ENCODE data around the gene LPCAT4.
"Not testable (repeated sequence)": the region's sequence is repeated elsewhere in the genome, so short reads cannot be mapped to it uniquely, and the experiment has no call there.

Gene LPCAT4, protein sequence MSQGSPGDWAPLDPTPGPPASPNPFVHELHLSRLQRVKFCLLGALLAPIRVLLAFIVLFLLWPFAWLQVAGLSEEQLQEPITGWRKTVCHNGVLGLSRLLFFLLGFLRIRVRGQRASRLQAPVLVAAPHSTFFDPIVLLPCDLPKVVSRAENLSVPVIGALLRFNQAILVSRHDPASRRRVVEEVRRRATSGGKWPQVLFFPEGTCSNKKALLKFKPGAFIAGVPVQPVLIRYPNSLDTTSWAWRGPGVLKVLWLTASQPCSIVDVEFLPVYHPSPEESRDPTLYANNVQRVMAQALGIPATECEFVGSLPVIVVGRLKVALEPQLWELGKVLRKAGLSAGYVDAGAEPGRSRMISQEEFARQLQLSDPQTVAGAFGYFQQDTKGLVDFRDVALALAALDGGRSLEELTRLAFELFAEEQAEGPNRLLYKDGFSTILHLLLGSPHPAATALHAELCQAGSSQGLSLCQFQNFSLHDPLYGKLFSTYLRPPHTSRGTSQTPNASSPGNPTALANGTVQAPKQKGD

DNA sequence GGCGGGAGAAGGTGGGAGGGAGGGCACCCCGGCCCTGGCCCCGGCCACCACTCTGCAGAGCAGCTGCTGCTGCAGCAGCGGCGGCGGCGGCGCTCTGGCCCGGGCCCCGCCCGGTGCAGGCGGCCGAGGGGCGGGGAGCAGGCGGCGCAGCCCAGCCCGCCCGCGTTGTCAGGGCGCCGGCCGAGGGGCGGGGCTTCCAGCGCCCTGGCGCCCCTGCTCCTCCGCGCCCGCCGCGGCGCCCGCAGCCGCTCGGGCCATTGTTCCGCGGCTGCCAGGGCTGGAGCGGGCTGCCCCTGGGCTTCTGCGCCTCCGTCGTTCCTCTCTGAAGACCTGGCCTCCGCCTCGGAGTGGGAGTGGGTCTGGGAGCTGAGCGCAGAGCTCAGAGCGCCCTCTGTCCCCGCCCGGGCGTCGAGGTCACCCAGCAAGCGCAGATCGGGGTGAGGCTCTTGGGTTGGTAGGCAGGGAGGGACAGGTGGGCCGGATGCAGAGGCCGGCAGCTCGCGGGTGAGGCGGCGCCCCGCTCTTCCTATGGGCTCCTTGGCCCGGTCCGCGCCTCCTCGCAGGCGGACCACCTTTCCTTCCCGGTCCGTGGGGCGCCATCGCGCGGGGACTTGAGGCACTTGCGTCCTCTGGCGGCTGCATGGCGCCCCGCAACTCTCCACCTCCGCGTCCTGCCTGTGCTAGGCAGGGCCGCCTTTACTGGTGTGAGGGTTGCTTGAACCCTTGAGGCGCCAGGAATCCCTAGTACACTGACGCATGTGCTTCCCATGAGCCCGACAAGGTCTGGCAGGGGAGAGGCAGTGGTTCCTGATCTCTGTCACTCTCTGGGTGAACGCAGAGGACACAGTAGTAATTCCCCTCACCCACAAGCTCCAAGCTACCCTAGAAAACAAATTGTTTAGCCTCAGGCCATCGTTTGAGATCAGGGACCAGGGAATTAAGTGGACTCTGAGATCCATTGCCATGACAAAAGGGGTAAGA lies at the start of gene LPCAT4:
TSS of gene LPCAT4 (minus strand) at position 96 of the 981 bp plus-strand sequence. CDS start 96 bp downstream, outside the sequence.
- peak; percentile 96 for DNase-seq

DNA sequence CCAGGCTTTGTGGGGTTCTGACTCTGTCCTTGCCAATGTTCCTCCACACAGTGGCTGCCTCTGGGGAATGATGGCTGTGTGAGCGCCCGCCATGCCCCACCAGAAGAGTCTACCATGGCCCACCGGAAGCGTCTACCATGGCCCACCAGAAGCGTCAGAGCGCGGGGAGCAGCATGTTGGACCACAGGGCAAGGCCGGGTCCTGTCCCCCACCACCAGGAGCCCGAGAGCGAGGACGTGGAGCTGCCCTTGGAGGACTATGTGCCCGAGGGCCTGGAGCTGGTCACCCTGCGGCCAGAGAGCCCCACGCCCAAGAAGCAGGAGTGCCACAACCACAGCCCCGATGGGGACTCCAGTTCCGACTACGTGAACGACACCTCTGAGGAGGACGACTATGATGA lies 42.5 kb upstream of the LPCAT4 start:
- DNase-seq, result not testable (repeated sequence)

DNA sequence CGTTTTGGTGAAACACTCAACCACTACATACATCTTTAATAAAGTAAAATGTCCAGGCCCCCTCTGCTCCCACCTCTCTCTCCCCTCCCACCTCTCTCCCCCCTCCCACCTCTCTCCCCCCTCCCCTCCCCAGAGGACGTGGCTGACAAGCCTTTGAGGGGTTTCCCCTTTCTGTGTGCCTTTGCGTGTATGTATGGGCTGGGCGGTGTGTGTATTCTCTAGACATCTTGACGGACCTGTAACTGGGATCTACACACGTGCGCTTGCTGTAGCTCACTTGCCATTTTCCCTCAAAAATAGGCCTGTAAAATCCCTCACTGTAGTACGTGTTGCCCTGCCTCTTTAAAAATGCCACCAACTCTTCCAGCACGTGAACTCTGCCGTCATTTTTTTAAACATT lies 42.0 kb upstream of the LPCAT4 start:
- not testable (repeated sequence) for DNase-seq

DNA sequence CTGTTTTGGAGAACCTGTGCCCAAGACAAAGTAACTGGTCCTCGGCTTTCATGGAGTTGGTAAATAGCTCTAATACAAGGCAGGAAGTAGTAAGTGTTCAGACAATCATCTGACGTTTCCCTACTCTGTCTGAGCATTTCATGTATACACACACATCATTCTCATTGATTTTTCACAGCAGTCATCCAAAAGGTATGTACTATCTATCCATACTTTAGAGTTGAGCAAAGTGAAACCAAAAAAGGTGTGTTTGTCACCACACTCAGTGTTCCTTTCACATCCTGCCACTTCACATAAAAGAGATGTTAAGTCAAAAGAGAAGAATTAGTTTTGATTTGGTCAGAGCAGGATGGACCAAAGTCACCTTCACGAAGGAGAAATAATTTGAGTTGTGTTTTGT lies 36.9 kb upstream of the LPCAT4 start:
- DNase-seq, result not testable (repeated sequence)

DNA sequence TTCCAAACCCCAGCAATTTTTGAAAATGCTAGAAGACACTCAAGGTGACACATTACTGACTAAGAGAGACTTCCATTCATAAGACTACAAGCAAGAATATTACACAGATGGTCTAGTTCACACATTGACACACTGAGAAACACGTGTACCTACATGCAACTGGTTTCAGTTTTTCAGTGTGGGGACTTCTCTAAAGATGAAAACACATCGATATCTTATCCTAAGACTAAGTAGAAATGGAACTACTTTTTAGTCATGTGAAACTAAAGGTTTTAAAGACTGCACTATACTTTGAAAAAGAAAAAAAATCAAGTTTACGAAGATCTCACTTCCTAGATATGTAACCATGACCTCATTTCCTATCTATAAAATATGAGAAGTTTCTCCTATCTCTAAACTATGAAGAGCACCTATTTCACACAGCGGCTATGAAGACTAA lies 36.2 kb upstream of the LPCAT4 start:
- DNase-seq, result not testable (repeated sequence)

DNA sequence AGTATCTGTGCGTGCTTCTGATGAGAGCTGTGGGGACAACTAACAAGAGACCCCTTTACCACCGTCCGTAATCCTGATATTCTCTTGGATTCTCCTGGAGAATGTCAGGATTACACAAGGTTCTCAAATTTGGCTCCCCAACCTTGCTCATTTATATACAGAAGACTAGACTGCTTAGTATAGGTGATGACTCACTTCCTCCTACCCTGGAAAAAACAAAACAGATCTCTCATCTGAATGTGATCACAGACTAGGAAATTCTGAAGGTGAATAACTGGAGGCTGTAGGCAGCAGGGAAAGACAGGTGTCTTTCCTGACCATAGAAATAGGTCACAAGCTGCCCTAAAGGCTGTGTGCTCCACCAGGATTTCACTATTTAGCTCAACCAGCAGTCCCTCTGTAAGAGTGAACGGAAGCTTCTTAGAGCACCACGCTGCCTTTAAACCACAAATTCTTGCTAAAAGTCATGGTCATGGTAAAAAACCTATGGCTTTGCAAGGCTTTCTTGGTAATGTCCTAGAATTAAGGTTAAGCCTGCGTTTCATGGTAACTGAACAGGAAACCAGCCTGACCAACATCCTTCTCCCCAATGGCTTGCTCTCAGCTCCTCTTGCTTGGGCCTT lies 30.8 kb upstream of the LPCAT4 start:
- DNase-seq, result not testable (repeated sequence)

DNA sequence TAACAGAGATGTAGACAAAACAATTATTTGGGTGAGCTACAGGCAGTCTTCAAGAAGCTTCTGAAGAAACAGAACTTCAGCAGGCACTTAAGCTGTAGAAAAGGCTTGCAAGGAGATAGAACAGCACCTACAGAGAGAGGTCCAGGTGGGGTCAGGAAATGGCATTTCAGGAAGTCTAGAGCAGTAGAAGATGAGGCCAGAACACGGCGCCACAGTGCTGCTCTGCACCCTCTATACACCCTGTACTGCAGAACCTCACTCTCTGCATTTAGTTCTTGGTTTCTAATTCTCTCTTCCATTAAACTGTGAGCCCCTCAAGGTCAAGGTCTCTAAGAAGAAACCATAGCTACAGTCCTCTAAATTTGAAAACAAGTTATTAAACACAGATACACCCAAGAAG lies 26.0 kb upstream of the LPCAT4 start:
- not testable (repeated sequence) for DNase-seq

DNA sequence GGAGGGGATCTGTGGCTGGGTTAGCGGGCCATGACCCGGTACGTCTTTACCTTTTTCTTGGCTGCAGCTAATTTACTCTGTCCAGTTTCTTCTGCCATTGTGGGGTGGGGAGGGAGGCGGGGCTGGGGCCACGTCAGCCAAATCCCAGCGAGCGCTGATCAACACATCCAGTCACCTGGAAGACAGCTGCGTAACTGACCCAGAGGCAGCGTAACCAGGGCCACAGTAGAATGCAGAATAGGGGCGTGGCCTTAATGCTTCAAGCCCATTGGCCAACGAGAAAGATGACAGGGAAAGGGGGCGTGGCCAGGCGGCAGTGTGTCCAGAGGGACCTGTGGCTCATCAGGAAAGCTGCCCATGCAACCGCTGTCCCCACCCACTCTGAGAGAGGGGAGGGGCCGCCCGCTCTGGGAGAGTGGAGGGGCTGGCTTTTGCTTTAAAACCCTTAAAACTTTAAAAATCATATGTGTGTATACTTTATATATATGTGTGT lies 22.6 kb upstream of the LPCAT4 start:
- not testable (repeated sequence) for DNase-seq

DNA sequence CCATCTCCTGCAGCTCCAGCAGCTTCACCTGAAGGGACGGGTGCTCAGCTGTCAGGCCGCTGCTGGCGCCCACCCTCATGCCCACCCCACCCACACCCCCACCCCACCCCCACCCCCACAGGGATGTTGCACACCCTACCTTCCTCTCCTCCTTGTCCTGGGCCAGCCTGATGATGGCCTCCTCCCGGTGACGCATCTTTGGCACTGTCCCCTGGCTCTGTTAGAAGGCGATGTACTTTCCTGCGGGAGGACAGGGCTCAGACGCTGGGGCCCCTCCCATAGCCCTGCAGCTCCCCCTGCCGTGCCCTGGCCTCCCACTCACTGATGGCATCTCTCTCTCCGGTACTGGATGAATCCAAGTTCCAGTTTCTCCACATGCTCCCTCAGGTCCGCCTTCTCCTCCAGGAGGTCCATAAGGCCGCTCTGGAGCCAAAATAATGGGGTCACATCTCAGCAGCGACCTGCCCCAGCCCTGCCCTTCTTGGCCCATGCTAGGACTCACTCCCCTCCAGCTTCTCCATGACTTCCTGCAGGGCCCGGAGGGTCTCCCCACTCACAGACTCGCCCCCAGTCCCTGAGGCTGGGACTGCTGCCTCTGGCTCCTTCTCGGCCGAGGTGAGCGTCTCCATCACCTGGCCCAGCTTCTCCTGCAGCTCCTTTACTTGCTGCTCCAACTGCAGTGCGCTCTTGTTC lies 15.0 kb upstream of the LPCAT4 start:
- DNase-seq, result not testable (repeated sequence)

DNA sequence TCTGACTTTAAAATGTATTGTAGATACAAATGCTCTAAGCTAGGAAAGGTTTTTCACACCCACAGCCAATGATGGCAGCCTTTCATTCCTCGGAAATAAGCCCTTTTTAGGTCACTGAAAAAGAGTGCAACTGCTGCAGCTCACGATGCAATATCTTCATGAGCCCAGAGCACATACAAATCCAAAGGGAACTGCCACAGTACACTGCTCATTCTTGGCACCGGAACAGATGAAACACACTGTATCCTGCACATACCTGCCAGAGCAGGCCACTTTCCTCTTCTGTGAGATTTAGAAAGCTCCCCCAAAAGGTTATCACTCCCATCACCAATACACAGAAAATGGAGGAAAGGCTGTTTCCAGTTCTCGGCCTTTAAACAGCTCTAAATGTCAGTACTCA lies 13.5 kb upstream of the LPCAT4 start:
- DNase-seq, result not testable (repeated sequence)

DNA sequence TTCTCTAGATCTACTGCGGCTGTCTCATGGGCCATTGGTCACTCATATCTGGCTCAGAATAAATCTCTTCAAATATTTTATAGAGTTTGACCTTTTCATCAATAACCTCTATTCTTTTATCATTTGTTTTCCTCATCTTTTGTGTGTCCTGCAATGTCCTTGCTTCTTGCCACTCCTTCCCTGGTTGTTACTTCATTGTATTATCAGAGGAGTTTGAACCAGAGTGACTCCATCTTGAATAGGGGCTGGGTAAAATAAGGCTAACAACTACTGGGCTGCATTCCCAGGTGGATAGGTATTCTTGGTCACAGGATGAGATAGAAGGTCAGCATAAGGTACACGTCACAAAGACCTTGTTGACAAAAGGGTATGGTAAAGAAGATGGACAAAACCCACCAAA lies 9.9 kb upstream of the LPCAT4 start:
- no peak for DNase-seq

DNA sequence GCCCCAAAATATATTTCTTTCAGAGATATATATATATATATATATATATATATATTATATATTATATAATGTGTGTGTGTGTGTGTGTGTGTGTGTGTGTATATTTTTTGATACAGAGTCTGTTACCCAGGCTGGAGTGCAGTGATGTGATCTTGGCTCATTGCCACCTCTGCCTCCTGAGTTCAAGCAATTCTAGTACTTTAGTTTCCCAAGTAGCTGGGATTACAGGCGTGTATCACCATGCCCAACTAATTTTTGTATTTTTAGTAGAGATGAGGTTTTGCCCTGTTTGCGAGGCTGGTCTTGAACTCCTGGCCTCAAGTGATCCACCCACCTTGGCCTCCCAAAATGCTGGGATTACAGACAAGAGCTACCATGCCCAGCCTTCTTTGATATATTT lies 8.5 kb upstream of the LPCAT4 start:
- not testable (repeated sequence) for DNase-seq

DNA sequence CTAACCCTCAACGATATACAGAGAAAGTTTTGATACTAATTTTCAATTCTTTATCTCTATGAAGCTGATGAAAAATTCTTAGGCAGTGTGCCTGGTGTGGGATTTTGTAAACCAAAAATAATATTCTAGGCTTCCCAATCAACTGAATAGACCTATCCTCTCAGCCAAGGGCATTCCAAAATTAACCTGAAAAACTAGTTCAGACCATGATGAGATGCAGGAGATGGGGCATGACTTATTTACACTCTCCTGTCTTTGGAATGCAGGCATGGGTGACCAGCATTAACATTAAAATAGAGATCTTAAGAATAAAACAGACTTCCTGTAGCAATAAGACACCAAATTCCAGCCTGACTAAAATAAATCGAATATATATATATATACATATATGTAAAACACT lies 7.8 kb upstream of the LPCAT4 start:
- DNase-seq, result no peak

DNA sequence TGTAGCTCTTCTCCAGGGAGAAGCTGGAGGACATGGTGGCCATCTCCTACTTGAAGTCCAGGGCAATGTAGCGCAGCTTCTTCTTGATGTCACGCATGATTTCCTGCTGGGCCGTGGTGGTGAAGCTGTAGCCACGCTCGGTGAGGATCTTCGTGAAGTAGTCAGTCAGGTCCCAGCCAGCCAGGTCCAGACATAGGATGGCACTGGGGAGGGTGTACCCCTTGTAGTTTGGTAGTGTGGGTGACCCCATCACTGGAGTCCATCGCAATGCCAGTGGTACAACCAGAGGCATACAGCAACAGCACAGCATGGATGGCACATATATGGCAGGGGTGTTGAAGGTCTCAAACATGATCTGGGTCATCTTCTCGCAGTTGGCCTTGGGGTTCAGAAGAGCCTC lies 7.0 kb upstream of the LPCAT4 start:
- no peak for DNase-seq

DNA sequence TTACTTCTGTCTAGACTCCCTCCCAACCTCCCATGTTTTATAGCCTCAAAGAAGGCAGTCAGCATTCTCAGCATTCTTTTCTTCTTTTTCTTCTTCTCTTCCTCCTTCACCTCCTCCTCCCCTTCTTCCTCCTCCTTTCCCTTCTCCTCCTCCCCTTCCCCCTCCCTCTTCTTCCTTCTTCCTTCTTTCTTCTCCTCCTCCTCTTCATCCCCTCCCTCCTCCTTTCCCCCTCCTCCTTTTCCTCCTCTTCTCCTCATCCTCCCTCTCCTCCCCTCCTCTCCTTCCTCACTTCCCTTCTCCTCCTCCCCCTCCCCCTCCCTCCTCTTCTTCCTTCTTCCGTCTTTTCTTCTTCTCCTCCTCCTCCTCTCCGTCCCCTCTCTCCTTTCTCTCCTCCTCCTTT lies 3.6 kb upstream of the LPCAT4 start:
- DNase-seq, result no peak

DNA sequence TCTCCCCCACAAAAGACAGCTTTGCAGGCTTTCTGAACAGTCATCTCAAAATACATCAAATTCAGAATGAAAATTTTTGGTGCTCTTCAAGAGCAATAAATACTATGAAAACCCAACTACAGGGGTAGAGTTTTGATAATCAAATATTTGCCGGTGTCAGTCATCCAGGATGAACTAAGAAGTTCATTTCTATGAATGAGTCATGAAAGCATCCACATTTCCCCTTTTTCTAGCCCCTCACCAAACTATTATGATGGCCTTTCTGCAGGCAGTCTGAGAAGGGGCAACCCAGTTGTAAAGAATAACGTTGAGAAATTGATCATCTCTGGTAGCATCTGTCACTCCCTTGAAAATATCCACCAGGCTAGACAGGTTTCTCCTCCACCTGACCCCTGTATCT lies 3.1 kb upstream of the LPCAT4 start:
- no peak for DNase-seq

DNA sequence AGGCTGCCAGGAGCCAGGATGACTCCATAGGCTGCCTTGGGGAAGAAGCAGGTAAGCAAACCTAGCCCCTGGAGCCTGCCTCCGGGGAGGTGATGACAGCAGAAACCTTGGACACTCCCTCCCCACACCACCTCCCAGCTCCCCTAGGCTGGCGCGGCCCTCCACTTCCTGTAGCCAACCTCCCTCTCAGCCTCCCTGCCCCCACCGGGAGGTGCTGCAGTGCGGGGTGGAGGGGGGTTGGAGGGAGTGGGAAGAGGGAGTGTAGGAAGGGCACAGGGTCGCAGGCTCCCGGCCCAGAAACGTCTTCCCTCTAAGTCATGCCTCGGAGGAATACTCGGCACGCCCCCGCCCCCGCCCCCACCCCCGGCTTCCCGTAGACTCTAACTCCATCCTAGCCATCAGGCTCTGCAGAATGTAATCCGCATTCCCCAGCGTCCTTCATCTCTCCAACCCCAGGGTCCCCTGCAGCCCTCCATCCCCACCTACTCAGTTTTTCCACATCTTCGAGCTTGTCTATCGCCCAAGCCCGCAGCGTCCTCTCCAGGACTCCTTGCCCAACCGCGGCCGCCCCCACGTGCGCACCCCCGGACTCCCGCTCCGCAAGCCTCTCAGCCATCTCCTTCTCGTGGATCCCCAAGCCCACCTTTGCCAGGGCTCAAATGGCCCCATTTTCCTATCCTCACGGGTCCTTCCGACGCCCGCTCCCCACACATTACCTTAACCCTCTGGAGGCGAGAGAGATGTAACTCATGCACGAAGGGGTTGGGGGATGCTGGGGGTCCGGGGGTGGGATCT lies 528 bp downstream of the LPCAT4 start:
- peak; percentile 93 for DNase-seq

DNA sequence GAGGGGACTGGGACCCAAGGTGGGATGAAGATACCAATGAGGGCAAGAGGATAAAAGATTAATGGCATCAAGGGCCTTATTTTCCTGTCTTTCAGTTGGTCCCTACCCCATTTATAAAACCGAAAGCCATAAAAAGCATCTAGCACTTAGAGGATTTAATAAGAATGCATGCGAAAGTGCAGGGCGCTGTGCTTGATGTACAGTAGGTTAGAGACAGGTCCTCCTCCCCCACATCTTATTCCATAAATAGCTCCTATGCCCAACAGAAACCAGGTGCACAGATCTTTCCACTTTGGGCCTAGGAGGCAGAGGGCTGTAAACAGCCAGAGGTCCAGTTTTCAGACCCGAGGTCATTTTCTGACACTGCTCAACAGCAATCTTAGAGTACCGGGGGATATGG lies 1.2 kb downstream of the LPCAT4 start:
- no peak for DNase-seq

DNA sequence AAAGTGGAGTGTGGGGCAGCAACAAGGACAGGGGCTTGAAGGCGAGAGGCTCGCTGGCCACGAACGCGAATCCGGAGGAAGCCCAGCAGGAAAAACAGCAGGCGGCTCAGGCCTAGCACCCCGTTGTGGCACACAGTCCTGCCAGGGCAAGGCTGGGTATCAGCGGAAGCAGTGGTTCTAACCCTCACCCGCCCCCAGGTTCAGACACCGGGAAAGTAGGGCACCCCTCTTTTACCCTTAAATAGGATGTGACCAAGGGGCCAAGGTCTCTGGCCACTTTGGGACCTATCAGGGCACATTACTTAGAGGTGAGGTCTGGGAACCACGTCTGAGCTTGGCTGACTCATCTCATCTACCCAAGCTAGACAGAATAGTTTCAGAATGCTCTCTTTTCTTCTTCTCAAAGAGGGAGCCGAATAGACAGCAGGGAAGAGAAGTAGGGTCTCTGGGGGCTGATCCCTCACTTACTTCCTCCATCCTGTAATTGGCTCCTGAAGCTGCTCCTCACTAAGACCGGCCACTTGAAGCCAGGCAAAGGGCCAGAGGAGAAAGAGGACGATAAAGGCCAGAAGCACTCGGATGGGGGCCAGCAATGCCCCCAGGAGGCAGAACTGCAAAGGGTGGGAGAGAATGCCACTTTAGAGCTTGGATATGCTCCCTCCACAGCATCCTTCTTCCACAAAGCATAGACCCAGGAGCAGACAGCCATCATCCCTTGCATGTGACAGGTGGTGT lies 1.7 kb downstream of the LPCAT4 start:
- no peak for DNase-seq

DNA sequence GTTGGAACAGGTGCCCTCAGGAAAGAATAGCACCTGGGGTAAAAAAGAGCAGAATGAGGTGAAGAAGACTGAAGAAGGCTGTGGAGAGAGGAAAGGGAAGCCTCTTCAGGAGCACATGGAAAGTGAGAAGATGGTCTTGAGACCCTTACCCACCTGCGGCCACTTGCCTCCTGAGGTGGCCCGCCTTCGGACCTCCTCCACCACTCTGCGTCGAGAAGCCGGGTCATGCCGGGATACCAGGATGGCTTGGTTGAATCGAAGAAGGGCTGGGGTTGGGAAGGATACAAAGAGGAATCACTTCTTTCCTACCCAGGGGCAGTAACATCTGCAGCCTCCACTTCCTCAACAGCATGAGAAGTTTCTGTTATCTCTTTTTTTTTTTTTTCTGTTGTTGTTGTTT lies 3.0 kb downstream of the LPCAT4 start:
- no peak for DNase-seq

Measured in NCI-H69 (cell line).